Right forelimb (tissue), 1 donor: ENCODE measurements around the gene RPS27.

Experiments used
- DNase-seq: peaks from one replicate; pipeline ENCODE4 v3.0.0-alpha.2; 2018

Gene RPS27

DNA sequence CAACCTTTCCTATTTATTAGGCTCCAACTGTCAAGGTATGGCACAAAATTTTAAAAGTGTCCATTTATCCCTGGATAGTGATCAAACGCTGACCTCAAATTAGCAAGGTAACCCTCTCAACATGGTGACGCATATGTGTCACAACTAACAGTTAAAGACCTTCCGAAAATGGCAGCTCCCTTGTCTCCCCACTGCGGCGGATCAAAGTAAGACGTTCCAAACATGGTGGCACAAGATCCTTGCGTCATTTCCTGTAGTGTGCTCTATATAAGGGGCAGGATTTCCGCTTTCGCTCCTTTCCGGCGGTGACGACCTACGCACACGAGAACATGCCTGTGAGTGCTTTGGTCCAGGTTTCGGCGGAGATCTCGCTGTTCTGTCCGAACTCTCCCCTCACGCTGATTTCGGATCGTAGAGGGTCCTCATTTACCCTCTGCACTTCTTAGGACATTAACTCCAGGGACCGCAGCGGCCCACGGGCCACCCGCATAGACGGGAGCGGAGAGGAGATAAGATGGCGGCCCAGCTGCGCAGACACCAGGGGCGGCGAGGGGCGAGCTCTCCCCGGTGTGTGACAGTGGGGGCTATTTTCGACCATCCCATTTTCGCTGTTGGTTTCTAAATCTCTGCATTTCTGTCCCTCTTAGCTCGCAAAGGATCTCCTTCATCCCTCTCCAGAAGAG, at the start of gene RPS27:
Gene RPS27, plus strand, starts transcription at position 295 of the 683 bp plus-strand sequence. Its CDS starts 35 bp downstream, at position 330.
- peak; percentile 93 for DNase-seq

DNA sequence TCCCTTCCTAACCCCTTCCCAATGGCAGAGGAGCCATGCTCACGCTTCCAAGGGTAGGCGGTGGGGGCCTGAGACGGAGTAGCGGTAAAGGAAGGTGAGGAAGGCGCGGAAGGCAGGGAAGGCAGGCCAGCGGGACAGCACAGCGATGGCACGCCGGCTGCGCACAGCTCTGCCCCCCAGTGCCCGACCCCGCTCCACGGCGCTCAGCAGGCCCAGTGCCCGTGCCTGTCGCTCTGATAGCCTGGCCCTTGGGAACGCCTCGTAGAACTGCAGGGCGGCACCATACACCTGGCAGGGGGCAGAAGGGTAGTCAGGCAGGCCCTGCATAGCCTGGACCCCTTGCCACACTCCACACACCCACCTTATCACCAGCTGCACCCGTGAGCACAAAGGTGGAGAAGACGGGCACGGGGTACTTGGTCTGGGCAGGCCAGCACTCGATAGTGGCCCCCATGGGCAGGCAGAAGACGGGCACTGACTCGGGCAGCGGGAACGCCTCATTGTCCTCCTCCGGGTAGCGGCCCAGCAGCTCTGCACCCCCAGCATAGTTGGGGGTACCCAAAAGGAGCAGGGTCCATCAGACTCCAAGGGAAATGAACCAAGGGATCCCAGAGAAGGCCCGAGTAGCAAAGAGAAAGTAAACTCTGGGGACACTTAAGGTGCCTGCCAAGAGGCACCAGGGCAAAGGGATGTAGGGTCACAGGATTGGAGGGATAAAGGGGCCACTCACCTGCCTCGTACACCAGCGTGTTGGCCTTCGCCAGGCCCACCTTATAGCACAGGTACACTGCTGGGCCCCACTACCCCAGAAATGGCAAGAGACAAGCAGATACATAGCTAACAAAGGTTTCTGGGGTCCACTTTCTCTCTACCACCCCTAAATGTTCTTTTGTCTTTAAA, 48.5 kb upstream of the RPS27 start:
- no peak for DNase-seq

DNA sequence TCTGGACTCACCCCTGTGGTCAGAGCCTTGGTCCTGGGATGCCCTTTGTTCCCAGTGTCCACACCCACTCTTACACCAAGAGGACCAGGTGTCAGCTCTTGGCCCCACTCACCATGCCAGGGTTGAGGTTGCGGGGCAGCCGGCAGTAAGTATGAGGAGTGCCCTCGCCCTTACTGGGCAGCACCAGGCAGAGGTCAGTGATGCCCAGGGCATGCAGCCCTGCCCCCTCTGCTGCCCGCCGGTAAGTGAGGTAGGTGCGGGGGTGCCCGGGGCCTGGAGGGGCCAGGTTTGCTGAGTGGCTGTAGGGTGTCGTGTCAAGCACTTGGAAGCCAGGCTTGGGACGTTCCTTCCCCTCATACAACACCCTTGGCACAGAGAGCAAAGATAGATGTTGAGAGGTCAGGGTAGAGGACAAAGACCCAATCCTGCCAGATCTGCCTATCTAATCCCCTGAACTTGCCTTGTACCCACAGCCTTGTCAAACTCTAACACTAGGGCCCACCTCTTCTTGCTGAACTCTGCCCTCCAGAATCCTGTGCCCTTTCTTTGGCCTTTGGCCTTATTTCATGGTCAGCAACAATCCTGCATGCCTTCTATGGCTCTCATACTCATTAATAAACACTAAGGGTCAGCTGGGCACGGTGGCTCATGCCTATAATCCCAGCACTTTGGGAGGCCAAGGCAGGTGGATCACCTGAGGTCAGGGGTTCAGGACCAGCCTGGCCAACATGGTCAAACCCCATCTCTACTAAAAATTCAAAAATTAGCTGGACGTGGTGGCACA, 47.6 kb upstream of the RPS27 start:
- no peak for DNase-seq

DNA sequence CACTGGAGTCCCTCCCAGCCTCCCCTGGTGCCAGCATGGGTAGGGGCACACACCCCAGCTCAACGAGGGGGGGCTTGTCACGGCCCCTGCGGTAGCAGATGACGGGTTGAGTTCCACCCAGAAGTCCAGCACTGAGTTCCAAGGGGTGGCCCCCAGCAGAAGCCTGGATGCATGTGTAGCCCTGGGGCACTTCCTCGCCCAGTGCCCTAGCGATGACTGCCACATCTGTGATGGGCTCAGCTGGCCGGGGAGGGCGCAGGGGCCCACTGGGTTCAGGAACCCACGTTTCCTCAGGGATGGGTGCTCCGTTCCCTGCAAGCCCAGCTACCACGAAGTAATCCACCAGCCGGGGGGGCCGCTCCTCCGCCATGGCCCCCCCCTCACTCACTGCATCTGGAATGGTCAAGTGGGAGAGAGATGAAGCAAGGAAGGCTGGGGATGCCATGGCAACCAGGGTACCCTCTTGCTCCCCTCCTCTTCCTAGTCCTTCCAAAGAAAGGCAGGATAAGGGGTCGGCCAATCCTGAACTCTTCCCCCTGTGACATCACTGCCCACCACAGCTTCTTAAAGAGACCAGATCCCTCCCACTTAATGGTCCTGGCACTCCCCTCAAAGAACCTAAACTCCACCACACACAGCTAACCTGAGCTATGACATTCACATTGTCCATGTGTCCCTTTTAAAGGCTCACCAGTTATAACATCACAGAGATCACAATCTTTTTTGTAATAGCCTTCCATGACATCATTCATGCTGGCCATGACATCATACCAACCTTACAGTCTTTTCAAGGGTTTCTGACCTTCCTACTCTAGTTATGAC, 46.3 kb upstream of the RPS27 start:
- DNase-seq = no peak

DNA sequence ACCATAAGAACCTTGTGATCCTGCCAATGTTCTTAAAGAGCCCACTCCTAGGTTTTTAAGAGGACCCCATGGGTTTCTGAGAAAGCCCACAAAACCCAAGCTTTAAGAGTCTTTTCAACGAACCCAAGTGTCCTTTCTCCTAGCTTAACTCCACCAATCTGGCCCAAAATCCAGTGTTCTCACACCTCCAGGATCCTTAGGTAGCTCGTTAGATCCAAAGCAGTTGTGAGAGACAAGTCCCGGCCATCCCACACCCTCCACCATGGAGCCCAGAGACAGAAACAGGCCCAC, 45.8 kb upstream of the RPS27 start:
- DNase-seq = no peak

DNA sequence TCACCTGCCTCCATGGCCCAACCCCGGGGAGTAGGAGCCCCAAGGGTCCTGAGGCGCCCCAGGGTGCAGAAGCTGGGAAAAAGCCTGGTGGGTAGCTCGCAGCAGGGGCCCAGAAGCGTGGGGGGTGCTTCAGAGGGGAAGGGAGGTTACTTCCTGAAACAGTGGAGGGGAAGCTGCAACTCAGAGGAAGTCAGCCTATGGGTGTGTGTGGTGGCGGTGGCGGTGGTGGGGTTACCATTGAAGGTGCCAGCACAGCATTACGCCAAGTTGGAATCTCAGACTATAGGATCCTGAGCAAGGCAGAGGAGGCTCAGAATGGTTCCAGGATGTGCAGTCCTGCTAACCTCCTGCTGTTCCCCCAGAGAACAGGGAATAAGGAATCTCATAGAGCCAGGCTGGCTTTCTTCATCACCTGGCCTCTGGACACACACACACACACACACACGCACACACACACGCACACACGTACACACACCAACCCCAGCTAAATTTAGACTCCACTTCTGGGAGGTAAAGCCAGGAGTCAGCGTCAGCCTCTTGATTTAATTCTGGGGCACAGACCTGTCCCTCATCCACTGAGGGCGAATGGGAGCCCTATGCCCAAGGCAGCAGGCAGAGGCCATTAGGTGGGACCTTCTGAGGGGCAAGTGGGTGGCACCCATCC, 45.3 kb upstream of the RPS27 start:
- no peak for DNase-seq

DNA sequence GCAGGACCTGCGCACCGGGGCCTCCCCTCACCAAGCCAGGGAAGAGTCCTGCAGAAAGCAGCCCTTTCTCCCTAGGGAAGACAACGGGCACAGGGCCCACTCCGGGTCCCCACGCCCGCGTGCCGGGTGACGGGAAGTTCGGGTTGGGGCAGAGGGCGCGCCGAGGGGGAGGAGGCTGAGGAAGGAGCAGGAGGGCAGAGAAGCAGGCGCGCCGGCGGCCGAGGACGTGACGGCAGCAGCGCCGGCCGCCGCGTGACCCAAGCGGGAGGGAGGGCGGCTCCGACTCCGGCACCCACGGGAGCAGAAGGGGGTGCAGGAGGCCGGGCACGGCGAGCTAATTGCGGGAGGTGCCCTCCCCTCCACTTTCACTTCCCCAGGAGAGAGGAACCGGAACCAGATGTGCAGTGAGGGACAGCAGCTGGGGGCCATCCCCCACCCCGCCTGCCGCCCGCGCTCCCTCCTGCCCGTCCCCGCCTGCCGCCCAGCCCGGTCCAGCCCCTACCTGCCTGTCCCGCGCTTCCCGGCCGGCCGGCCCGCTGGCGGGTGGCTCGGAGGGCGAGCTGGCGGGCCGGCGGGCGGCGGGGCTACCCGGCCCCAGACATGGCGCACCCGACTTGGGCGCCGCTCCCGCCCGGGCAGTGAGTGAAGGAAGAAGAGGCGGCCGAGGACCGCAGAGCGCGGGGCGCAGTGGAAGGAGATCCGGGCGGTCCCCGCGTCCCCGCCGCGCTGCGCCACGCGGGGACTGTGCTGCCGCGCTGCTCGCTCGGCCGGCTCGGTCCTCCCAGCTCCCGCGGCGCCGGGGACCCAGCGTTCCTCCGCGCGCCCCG, 44.6 kb upstream of the RPS27 start:
- DNase-seq = peak; percentile 78

DNA sequence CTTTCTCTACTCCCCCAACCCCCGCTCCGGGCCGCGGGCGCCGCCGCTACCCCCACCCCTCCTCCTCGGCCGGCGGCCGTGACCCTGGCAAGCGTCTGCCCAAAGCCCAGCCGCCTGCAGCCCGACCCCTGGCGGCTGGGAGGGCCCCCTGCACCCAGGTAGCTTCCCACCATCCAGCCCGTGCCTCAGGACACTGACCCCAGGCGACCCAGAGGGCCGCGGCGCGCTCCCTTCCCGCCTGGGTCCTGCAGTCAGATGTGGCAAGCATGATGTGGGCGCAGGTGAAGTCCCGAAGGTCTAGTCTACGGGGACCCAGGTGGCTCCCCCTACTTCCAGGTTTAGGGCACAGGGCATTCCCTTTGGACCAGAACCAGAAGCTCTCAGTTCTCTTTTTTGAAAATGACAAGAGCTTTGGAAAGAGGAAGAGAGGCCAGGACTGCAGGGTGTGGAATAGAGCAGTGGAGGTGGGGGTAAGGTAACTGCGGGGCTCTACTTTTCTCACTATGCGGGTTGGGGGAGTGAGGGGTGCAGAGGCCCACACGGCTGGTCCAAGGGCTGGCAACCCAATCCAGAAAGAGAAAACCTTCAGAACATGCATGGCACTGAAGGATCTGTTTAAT, 43.8 kb upstream of the RPS27 start, which contains the start of gene DENND4B:
Gene DENND4B, minus strand, starts transcription at position 97 of the 620 bp plus-strand sequence. CDS start 2,344 bp downstream, outside the sequence.
- DNase-seq = peak; percentile 87

DNA sequence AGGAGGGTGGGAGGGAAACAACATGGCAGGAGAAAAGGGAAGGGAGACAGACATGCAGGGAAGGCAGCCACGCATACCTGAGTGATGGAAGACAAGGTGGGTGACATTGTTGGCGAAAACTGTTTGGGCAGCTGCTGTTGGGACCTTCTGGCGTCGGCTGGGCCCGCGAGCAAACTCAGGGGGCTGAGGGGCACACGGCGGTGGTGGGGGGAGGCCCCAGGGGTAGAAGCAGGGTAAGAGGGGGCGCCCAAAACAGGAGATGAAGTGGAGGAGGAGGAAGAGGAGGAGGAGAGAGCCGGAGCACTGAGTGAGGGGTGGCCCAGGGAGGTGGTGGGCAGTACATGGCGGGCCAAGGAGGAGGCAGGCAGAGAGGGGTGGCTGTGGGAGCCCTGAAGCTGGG, 39.4 kb upstream of the RPS27 start:
- no peak for DNase-seq

DNA sequence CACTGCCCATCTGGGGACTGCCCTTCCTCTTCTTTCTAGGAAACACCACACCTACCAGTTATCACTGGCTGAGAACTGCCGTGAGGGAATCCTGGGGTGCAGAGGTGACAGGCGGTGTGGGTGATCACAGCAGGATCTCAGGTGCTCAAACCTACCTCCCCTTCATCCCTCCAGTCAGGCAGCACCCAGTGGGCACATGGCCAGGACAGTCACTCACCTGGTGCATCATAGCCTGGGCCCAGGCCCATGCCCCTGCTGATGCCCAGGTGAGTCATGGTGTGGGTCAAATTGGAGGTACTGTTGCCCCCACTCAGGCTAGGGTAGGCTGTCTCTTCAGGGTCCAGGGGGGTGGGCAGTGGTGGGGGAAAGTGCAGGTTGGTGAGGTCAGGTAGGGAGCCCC, 38.8 kb upstream of the RPS27 start:
- DNase-seq = no peak

DNA sequence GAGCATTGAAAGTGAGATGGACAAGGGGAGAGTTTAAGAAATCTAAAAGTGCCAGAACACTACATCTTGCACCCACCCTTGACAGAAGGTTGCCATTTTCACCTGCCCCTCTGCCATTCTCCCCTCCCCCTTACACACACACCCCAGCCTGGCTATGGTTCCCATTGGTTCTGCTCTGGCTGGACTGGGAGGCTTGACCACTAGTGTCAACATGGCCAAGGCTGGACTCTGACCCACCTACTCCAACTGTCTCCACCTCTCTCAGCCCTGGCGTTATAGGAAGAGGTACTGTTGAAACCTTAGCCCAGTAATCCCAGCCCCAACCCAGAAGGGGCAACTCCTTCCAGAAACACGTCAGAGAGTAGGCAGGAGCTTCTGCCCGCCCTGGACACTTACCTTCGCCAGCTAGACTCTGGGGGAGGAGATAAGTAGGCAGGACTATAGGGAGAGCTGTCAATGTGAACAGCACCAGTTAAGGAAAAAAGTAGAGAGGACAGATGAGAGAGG, 36.6 kb upstream of the RPS27 start:
- no peak for DNase-seq

DNA sequence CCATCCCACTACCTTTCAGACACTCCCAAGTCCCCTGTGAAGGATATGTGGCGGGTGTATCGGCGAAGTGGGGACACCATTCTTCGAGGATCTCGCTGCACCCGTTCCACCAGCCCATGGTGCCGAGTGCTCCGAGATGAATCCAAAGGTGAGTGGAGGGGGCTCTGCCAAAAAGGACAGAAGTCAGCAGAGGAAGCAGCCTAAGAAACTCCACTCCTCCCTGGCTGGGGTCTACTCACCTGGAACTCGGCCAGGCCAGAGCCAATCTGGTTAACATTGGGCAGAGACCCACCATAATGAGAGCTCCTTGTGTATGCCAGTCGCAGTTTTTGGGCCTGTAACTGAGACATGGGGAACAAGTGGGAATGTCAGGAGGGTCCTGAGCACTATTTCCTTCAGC, 35.7 kb upstream of the RPS27 start:
- DNase-seq = no peak

DNA sequence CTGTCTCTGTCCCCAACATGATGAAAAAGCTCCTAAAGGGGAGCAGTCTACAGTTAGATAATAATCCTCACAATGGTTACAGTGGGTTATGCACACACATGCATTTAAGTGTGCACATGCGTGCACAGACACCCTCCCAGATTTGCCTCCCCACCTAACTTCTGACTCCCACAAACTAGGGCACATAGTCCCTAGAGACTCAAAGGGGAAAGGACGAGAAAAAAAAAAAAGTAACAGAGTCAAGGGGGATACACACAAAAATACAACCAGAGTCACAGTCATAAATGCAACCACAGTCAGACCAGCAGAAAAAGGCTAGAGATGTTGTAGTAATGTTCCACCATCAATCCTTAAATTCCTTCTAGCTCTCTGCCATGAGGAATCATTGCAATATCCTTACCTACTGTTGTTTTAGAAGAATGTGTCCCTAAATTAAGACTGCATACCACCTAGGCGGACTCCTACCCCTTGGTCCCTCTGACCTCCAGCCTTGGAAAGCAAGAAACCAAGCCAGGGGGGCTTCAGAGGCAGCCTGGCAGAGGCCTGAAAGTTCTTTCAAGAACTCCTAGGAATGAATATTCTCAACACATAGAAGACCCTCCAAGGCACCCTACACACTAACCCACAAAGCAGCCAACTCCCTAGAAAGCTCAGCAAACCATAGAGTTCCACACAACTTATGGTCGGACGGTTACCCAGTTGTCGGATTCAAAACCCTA, 33.4 kb upstream of the RPS27 start:
- no peak for DNase-seq

DNA sequence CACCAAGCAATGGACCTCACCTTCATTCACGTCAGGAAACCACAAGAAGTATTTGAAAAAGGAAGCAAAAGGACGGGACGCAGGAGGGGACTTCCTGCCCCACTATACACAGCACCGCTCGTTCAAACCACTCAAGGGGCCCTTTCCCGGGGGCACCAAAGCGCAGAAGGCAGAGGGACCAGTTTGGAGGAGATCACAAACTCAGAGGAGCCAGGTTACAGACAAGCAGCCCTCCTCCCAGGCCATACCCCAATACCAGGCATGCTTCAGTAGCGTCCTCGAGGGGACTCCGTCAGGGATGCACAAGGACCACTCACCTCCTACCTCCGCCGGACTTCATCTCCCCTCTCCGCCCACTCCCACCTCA, 32.8 kb upstream of the RPS27 start:
- DNase-seq = no peak

DNA sequence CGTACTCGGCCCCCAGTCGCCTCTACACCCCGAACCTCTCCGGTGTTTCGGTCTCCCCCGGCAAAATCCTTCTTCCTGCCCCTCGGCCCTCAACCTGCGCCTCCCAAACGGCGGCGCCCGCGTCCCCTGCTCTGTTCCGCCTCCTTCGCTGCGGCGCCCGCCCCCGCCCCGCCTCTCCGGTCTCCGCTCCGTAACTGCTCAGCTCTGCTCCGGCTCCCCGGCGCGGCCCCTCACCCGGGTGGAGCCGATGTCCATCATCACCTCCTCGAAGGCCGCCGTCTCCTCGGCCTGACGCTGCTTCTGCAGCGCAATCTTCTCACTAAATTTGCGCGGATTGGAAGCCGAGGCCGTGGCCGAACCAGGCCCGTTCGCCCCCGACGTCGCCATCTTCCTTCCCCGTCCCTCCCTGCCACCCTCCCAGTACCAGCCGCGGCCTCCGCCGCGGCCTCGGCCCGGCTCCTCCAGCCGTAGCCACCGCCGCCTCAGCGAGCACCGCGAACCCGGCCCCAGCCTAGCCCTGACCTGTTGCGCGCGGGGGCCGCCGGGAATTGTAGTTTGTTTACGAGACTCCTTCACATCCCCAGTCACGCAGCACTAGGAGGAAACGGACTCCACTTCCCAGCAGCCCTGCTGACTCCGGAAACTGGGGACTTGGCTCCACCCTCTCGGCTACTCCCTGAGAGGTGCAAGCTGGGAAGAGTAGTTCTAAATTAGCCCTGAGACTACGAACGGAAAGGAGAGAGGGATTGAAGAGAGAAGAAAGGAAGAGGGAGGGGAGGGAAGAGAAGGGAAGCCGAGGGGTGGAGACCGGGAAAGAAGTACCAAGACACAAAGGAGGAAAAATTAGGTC, 32.2 kb upstream of the RPS27 start, which contains the start of gene CRTC2:
Gene CRTC2, minus strand, starts transcription at position 502 of the 850 bp plus-strand sequence. Its CDS starts 115 bp downstream, at position 387.
- peak; percentile 98 for DNase-seq

DNA sequence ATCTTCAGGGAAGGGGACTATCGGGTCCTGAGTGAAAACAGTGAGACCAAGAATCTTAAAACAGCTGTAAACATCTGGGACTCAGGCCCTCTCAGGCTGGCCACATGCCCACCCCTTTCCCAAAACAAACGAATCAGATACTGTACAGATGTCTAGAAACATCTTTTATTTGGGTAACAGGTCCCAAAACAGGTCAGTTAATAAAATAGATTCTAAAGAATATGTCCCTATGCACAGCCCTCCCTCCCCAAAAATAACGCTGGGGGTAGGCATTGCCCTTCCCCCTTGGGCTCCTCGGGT, 31.7 kb upstream of the RPS27 start:
- DNase-seq = no peak

DNA sequence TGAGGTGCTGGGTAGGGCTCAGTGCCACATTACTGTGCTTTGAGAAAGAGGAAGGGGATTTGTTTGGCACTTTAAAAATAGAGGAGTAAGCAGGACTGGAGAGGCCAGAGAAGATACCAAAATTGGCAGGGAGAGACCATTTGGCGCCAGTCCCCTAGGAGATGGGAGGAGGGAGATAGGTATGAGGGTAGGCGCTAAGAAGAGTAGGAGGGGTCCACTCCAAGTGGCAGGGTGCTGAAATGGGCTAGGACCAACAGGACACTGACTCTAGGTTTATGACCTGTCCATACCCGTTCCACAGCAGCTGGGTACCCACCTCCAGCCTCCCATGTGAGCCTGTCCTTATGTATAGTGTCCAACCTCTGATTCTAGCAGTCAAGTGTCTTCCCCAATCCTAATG, 31.1 kb upstream of the RPS27 start:
- DNase-seq = no peak

DNA sequence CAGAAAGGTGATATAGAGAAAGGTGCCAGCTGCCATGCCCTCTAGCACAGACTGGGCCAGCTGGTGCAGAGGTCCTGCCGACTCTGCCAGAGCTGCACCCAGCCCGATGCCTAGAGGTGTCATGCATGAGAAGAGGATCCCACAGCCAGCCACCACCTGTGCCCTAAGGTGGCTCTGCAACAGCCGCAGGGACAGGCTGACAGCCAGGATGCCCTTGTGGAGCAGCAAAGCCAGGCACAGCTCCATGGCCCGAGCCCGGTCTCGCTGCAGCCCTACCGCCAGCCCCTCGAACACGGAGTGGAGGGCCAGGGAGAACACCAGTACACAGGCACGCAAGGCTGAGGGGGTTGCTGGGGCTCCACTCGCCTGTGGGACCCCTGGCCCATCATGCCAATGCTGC, 30.4 kb upstream of the RPS27 start:
- no peak for DNase-seq

DNA sequence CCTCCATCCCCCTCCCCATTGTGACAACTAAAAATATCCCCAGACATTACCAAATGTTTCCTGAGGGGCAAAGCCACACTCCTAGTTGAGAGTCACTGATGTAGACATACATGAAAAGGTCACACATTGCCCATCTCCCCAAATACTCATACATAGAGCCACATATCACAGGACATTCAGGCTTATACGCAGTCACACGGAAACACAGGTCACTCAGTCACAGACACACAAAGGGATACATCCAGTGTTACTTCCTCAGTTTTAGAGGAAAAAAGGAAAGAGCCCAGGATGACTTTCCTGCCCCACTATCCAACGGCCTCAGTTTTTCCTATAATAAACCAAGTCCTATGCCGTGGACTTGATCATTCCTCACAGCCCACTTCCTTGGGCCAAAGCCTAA, 29.1 kb upstream of the RPS27 start:
- DNase-seq = no peak
